Testis (tissue), 2 donors: ENCODE data around the gene SYMPK.

Source experiments
- POLR2A ChIP-seq: fragments of 450-650 bp; IDR thresholded peaks from one replicate; pipeline ENCODE4 v1.6.1; 2017; ENCODE audit warnings: antibody characterized with exemption, mild to moderate bottlenecking, moderate library complexity
- TF ChIP-seq, protein P1 (sequence below), 3 experiments: fragments of 450-650 bp in 2 of 3; fragments of 200-600 bp in 1 of 3; sonication (generic) in 1 of 3; IDR thresholded peaks; one replicate each; pipeline ENCODE4 v1.5.1; 2016 to 2019; ENCODE audit warnings: antibody characterized with exemption in 3 of 3, mild to moderate bottlenecking in 2 of 3, moderate library complexity in 1 of 3

- TF ChIP-seq, protein P1, sequence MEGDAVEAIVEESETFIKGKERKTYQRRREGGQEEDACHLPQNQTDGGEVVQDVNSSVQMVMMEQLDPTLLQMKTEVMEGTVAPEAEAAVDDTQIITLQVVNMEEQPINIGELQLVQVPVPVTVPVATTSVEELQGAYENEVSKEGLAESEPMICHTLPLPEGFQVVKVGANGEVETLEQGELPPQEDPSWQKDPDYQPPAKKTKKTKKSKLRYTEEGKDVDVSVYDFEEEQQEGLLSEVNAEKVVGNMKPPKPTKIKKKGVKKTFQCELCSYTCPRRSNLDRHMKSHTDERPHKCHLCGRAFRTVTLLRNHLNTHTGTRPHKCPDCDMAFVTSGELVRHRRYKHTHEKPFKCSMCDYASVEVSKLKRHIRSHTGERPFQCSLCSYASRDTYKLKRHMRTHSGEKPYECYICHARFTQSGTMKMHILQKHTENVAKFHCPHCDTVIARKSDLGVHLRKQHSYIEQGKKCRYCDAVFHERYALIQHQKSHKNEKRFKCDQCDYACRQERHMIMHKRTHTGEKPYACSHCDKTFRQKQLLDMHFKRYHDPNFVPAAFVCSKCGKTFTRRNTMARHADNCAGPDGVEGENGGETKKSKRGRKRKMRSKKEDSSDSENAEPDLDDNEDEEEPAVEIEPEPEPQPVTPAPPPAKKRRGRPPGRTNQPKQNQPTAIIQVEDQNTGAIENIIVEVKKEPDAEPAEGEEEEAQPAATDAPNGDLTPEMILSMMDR (IDR thresholded peaks at IDR 0.05), result no peak
- TF ChIP-seq POLR2A, result no peak
Measured at GRCh38 chr19:45784096-45784495, 78.9 kb downstream of the SYMPK start.
